MM.1S (cell line): ENCODE data around the gene PLA2G12B.

ENCODE experiments used
- DNase-seq: peaks from one replicate; pipeline ENCODE4 v3.0.0-alpha.2; 2015
- H2AFZ ChIP-seq: fragments of 300-600 bp; sonication (generic); 2 replicates; pipeline ENCODE4 v1.6.0; 2016; ENCODE audit warnings: antibody characterized with exemption, low read length
- H3F3A ChIP-seq: fragments of 300-600 bp; sonication (generic); 2 replicates; pipeline ENCODE4 v1.6.1; 2016; ENCODE audit warnings: mild to moderate bottlenecking, antibody characterized with exemption, low read length, moderate library complexity, mixed read lengths; ENCODE audit not compliant: insufficient read depth
- H3K27ac ChIP-seq: fragments of 300-600 bp; sonication (generic); 2 replicates; pipeline ENCODE4 v1.5.1; 2016; ENCODE audit warnings: mild to moderate bottlenecking, low read length
- H3K27me3 ChIP-seq: fragments of 300-600 bp; sonication (generic); replicated peaks from 2 replicates; pipeline ENCODE4 v1.6.0; 2016; ENCODE audit warnings: low read length; ENCODE audit not compliant: insufficient read depth
- H3K36me3 ChIP-seq: fragments of 300-600 bp; sonication (generic); replicated peaks from 2 replicates; pipeline ENCODE4 v1.6.1; 2016; ENCODE audit warnings: mild to moderate bottlenecking, low read length, mixed read lengths; ENCODE audit not compliant: insufficient read depth
- H3K4me1 ChIP-seq: fragments of 300-600 bp; sonication (generic); 2 replicates; pipeline ENCODE4 v1.6.1; 2016; ENCODE audit warnings: low read length, mixed read lengths
- H3K4me2 ChIP-seq: fragments of 300-600 bp; sonication (generic); 2 replicates; pipeline ENCODE4 v1.6.0; 2016; ENCODE audit warnings: low read depth, low read length
- H3K4me3 ChIP-seq: fragments of 300-600 bp; sonication (generic); 2 replicates; pipeline ENCODE4 v1.5.1; 2016; ENCODE audit warnings: low read length, mixed read lengths
- H3K79me2 ChIP-seq: fragments of 300-600 bp; sonication (generic); 2 replicates; pipeline ENCODE4 v1.6.1; 2016; ENCODE audit warnings: mixed run types, low read length, mixed read lengths
- H3K9ac ChIP-seq: fragments of 300-600 bp; sonication (generic); 2 replicates; pipeline ENCODE4 v1.6.1; 2016; ENCODE audit warnings: low read length, mixed read lengths
- H3K9me2 ChIP-seq: fragments of 300-600 bp; sonication (generic); replicated peaks from 2 replicates; pipeline ENCODE4 v1.6.1; 2016; ENCODE audit warnings: mild to moderate bottlenecking, low read length, mixed read lengths; ENCODE audit not compliant: insufficient read depth
- H3K9me3 ChIP-seq: fragments of 300-600 bp; sonication (generic); replicated peaks from 2 replicates; pipeline ENCODE4 v1.6.1; 2016; ENCODE audit warnings: mild to moderate bottlenecking, low read length, mixed read lengths; ENCODE audit not compliant: insufficient read depth
- H4K20me1 ChIP-seq: fragments of 300-600 bp; sonication (generic); 2 replicates; pipeline ENCODE4 v1.6.1; 2016; ENCODE audit warnings: mild to moderate bottlenecking, low read length, moderate library complexity, mixed read lengths; ENCODE audit not compliant: insufficient read depth
- EZH2 ChIP-seq: fragments of 300-600 bp; sonication (generic); optimal IDR thresholded peaks from 2 replicates; pipeline ENCODE3; 2017; ENCODE audit warnings: low read depth, mild to moderate bottlenecking, antibody characterized with exemption, low read length, mixed read lengths
- EZH2phosphoT487 ChIP-seq: fragments of 300-600 bp; sonication (generic); IDR thresholded peaks from 2 replicates; pipeline ENCODE4 v1.6.1; 2018; ENCODE audit warnings: antibody characterized with exemption, low read length
- TF ChIP-seq, protein P1 (sequence below): fragments of 300-600 bp; sonication (generic); IDR thresholded peaks from 2 replicates; pipeline ENCODE4 v1.5.1; 2016; ENCODE audit warnings: antibody characterized with exemption, low read length, mixed read lengths

The PLA2G12B gene

DNA sequence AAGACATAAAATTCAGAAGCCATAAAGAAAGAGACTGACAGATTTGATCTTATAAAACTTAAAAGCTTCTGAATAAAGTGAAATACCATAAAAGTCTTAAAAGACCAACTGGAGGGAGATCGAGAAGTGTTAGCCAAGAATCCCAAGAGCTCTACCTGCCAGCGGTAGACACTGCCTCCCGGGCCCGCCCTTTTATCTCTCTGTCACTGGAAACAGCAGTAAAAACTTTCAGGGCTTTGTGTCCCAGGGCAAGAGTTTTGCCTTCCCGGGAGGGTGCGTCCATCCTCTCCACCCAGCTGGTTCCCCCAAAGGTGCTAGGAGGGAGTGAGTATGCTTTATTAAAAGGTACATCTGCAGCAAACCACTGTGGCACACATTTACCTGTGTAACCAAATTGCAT is 5.8 kb downstream of the PLA2G12B start:
- no peak for TF ChIP-seq EZH2
- TF ChIP-seq, protein P1, sequence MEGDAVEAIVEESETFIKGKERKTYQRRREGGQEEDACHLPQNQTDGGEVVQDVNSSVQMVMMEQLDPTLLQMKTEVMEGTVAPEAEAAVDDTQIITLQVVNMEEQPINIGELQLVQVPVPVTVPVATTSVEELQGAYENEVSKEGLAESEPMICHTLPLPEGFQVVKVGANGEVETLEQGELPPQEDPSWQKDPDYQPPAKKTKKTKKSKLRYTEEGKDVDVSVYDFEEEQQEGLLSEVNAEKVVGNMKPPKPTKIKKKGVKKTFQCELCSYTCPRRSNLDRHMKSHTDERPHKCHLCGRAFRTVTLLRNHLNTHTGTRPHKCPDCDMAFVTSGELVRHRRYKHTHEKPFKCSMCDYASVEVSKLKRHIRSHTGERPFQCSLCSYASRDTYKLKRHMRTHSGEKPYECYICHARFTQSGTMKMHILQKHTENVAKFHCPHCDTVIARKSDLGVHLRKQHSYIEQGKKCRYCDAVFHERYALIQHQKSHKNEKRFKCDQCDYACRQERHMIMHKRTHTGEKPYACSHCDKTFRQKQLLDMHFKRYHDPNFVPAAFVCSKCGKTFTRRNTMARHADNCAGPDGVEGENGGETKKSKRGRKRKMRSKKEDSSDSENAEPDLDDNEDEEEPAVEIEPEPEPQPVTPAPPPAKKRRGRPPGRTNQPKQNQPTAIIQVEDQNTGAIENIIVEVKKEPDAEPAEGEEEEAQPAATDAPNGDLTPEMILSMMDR: no peak
- TF ChIP-seq EZH2phosphoT487: no peak
- H3K36me3 ChIP-seq: no peaks in the 10 kb centered on the region
- DNase-seq: no peak
- no peaks in the 10 kb centered on the region for H3K9me3 ChIP-seq
- no peaks in the 10 kb centered on the region for H3K79me2 ChIP-seq
- H3K4me3 ChIP-seq: no peak overlapping the region
- no peak overlapping the region for H3K4me2 ChIP-seq
- no peaks in the 10 kb centered on the region for H3K27me3 ChIP-seq
- H3K9ac ChIP-seq: no peak overlapping the region
- no peak overlapping the region for H2AFZ ChIP-seq
- H3F3A ChIP-seq: no peaks in the 10 kb centered on the region
- no peaks in the 10 kb centered on the region for H4K20me1 ChIP-seq
- no peak overlapping the region for H3K27ac ChIP-seq
- H3K4me1 ChIP-seq: no peaks in the 10 kb centered on the region
- no peaks in the 10 kb centered on the region for H3K9me2 ChIP-seq

DNA sequence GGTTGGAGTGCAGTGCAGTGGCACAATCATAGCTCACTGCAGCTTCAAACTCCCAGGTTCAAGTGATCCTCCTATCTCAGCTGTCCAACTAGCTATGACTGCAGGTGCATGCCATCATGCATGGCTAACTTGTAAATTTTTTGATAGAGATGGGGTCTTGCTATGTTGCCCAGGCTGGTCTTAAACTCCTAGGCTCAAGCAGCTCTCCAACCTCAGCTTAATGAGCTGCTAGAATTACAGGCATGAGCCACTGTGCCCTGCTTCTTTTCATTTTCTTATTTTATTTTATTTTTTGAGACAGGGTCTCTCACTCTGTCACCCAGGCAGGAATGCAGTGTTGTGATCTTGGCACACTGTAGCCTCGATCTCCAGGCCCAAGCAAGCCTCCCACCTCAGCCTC is 7.6 kb downstream of the PLA2G12B start:
- H3K9me2 ChIP-seq: no peaks in the 10 kb centered on the region

DNA sequence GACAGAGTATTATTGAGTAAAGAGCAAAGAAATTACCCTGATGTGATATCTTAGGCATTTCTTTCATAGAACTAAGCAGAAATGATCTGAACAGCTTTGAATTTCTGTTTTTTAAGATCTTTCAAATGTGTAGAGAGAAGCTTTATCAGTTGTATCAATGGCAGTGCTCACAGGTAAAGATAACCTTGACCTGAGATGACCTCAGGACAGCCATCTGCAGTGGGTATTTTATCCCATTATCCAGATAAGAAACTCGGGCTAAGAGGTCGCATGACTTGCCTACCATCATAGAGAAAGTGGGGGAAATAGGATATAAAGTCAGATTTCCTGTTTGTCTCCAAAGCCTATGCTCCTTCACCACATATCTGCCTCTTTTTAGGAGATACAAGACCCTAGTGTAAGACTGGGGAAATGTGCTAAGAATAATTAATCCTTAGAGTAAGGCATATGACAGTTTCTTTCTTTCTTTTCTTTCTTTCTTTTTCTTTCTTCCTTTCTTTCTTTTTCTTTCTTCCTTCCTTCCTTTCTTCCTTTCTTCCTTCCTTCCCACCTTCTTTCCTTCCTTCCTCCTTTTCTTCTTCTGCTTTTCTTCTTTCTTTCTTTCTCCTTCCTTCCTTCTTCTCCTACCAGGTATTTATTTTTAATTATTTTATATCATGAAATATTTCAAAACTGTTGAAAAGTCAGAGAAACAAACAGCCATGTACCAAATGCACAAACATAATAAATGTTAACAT is 10.9 kb downstream of the PLA2G12B start:
- no peaks in the 10 kb centered on the region for H3K27me3 ChIP-seq
- no peaks in the 10 kb centered on the region for H3K36me3 ChIP-seq
- no peaks in the 10 kb centered on the region for H3K9me3 ChIP-seq
- H4K20me1 ChIP-seq: no peaks in the 10 kb centered on the region
- H3K9me2 ChIP-seq: no peaks in the 10 kb centered on the region
- no peak for DNase-seq
- no peaks in the 10 kb centered on the region for H3F3A ChIP-seq
- TF ChIP-seq, protein P1: no peak
- TF ChIP-seq EZH2phosphoT487: no peak
- no peak for TF ChIP-seq EZH2
- H3K27ac ChIP-seq: no peak overlapping the region
- no peak overlapping the region for H2AFZ ChIP-seq
- no peak overlapping the region for H3K4me2 ChIP-seq
- no peak overlapping the region for H3K4me3 ChIP-seq
- no peak overlapping the region for H3K9ac ChIP-seq
- no peaks in the 10 kb centered on the region for H3K79me2 ChIP-seq
- H3K4me1 ChIP-seq: no peaks in the 10 kb centered on the region

More for the DNA sequence above, 7.6 kb downstream of the PLA2G12B start:
- Histone ChIP-seq H3K79me2 (no peaks in the 10 kb centered on the region), H2AFZ (no peak overlapping the region), H3K9me3 (no peaks in the 10 kb centered on the region), H3K27ac (no peak overlapping the region), H3K4me2 (no peak overlapping the region), H4K20me1 (no peaks in the 10 kb centered on the region), H3K9ac (no peak overlapping the region), H3K4me1 (no peaks in the 10 kb centered on the region), H3K4me3 (no peak overlapping the region), H3K36me3 (no peaks in the 10 kb centered on the region), H3K27me3 (no peaks in the 10 kb centered on the region), H3F3A (no peaks in the 10 kb centered on the region)
- DNase-seq: no peak
- TF ChIP-seq EZH2phosphoT487: no peak

DNA sequence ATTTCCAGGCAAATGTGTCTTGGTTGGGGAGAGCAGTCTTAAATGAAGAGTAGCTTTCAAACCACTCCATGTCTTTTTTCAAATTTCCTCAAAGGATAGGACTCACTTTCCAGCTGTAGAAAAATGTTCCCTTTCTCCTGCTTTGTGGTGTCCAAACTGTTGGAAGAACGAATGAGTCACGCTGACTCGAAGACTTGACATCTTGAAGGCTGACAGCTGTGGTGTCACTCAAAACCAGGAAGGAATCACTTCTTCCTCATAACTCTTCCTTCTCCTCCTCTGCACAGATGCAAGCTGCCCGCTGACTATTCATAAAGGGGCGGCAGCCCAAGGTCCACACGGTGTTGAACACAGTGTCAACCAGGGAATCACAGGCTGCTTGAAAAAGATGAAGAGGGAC is 19.2 kb downstream of the PLA2G12B start:
- TF ChIP-seq EZH2: no peak
- TF ChIP-seq, protein P1: no peak
- no peak for TF ChIP-seq EZH2phosphoT487

More for the DNA sequence above, 19.2 kb downstream of the PLA2G12B start:
- Histone ChIP-seq H3K79me2 (no peaks in the 10 kb centered on the region), H3K4me2 (no peak overlapping the region), H3K9me2 (no peaks in the 10 kb centered on the region), H3K36me3 (no peaks in the 10 kb centered on the region), H2AFZ (no peak overlapping the region), H3K27ac (no peak overlapping the region), H3K9ac (no peak overlapping the region), H3K4me1 (no peaks in the 10 kb centered on the region), H3F3A (no peaks in the 10 kb centered on the region), H3K27me3 (no peaks in the 10 kb centered on the region), H3K9me3 (no peaks in the 10 kb centered on the region), H4K20me1 (no peaks in the 10 kb centered on the region), H3K4me3 (no peak overlapping the region)
- DNase-seq: no peak
